ENCODE measurements around the gene SLC25A22. TPM values are rescaled to one million over a fixed set of nuclear protein-coding genes. Genes with fewer than 3 reads are reported as not detected.

SLC25A22 gene
- total and polyA plus RNA-seq, 8 donors = 5.5 to 11.9 (median 9.8) TPM; not detected in 1

GRCh38 chr11:808427-809286 is 10.6 kb upstream of the SLC25A22 start:
- intact Hi-C loops (cut with DNase I; ENCODE audit: low total_unique reads) = no loop called here
- DNase-seq = no peak

GRCh38 chr11:804599-804964 is 6.5 kb upstream of the SLC25A22 start:
- TF ChIP-seq POLR2AphosphoS5 (IDR thresholded peaks at IDR 0.05) = no peak
- TF ChIP-seq CTCF (IDR thresholded peaks at IDR 0.05) = no peak
- no peak for TF ChIP-seq POLR2A (IDR thresholded peaks at IDR 0.05)
- no peak for TF ChIP-seq EP300 (IDR thresholded peaks at IDR 0.05)
- Histone ChIP-seq H3K4me3 (peak overlapping the region; percentile 61 to 71 (median 67)), H3K4me1 (peaks cover 27 to 50% (median 40%) of the 10 kb centered on the region in 4 donors), H3K27me3 (no peaks in the 10 kb centered on the region), H3K9me3 (no peaks in the 10 kb centered on the region), H3K27ac (peak overlapping the region; percentile 87 to 92 (median 89)), H3K36me3 (peaks cover 6 to 38% (median 35%) of the 10 kb centered on the region in 4 donors)
- 2 to 14% (median 5%) methylated on average over 15 to 18 of the region's 18 CpGs for WGBS, 5 donors
- no peak for DNase-seq
- intact Hi-C loops (cut with DNase I; ENCODE audit: low total_unique reads) = no loop called here

More at GRCh38 chr11:808427-809286, 10.6 kb upstream of the SLC25A22 start:
- WGBS, 5 donors = 25 to 47% (median 28%) methylated on average over 23 to 36 of the region's 36 CpGs
- no peaks in the 10 kb centered on the region for H3K9me3 ChIP-seq
- H3K27me3 ChIP-seq = no peaks in the 10 kb centered on the region
- peak overlapping the region; percentile 89 to 99 (median 98) for H3K27ac ChIP-seq
- H3K4me1 ChIP-seq = peaks cover 41 to 64% (median 58%) of the 10 kb centered on the region in 4 donors
- H3K36me3 ChIP-seq = peaks cover 22 to 26% (median 25%) of the 10 kb centered on the region in 4 donors
- peak overlapping the region; percentile 83 to 98 (median 92) for H3K4me3 ChIP-seq
- TF ChIP-seq CTCF (IDR thresholded peaks at IDR 0.05) (no peak), EP300 (IDR thresholded peaks at IDR 0.05) (no peak), POLR2A (IDR thresholded peaks at IDR 0.05) (no peak), POLR2AphosphoS5 (IDR thresholded peaks at IDR 0.05) (no peak)

- Histone ChIP-seq H3K4me3 (peak overlapping the region in 3 of 4 donors; percentile 61 to 71 (median 70)), H3K9me3 (no peaks in the 10 kb centered on the region), H3K4me1 (peaks cover 27 to 49% (median 39%) of the 10 kb centered on the region in 4 donors), H3K27me3 (no peaks in the 10 kb centered on the region), H3K27ac (peak overlapping the region in 2 of 5 donors; percentile 89 to 92), H3K36me3 (peaks cover 11 to 44% (median 39%) of the 10 kb centered on the region in 4 donors)
- no peak for TF ChIP-seq POLR2A (IDR thresholded peaks at IDR 0.05)
- TF ChIP-seq EP300 (IDR thresholded peaks at IDR 0.05) = no peak
- TF ChIP-seq CTCF (IDR thresholded peaks at IDR 0.05) = no peak
- TF ChIP-seq POLR2AphosphoS5 (IDR thresholded peaks at IDR 0.05) = no peak
- WGBS, 5 donors = 51 to 69% (median 57%) methylated on average over 15 to 26 of the region's 26 CpGs
- DNase-seq = no peak
- intact Hi-C loops (cut with DNase I; ENCODE audit: low total_unique reads) = no loop called here
Observed at GRCh38 chr11:803770-804598, 5.9 kb upstream of the SLC25A22 start.

- no peak for DNase-seq
- 78 to 98% (median 91%) methylated on average over 5 to 8 of the region's 8 CpGs for WGBS, 5 donors
- no peak for TF ChIP-seq POLR2A (IDR thresholded peaks at IDR 0.05)
- TF ChIP-seq POLR2AphosphoS5 (IDR thresholded peaks at IDR 0.05) = no peak
- TF ChIP-seq EP300 (IDR thresholded peaks at IDR 0.05) = no peak
- no peak for TF ChIP-seq CTCF (IDR thresholded peaks at IDR 0.05)
- Histone ChIP-seq H3K27me3 (no peaks in the 10 kb centered on the region), H3K27ac (no peak overlapping the region), H3K4me1 (peaks cover 24 to 46% (median 36%) of the 10 kb centered on the region in 4 donors), H3K36me3 (peaks cover 11 to 44% (median 39%) of the 10 kb centered on the region in 4 donors), H3K4me3 (no peak overlapping the region), H3K9me3 (no peaks in the 10 kb centered on the region)
- intact Hi-C loops (cut with DNase I; ENCODE audit: low total_unique reads) = no loop called here
Observed at GRCh38 chr11:803467-803742, 5.3 kb upstream of the SLC25A22 start.
